Measurements from ENCODE around the gene LTN1. TPM values are rescaled to one million over a fixed set of nuclear protein-coding genes. Genes with fewer than 3 reads are reported as not detected.
A peak's percentile ranks its signal among the peaks of the same experiment; 100 is the strongest.
"Not testable (repeated sequence)": the region's sequence is repeated elsewhere in the genome, so short reads cannot be mapped to it uniquely, and the experiment has no call there.

Gene LTN1
- 25.6 and 31.0 TPM in 2 replicates for total RNA-seq

- Mint-ChIP-seq H3K27ac (peak within 1 kb of the TSS; percentile 98), H3K4me3 (peak within 1 kb of the TSS; percentile 94), H3K9me3 (no peaks in the 10 kb centered on the region), H3K4me1 (peaks cover 40% of the 10 kb centered on the region), H3K36me3 (ENCODE audit: low read depth) (peaks cover 16% of the 10 kb centered on the region), H3K27me3 (peaks cover 2% of the 10 kb centered on the region)
- intact Hi-C loops (cut with micrococcal nuclease) = loop anchor here (1.0 to 5.0 kb wide), 7 partner anchors 10 to 308 kb away; partner anchors contain the start of genes CCT8, RWDD2B and USP16
- DNase-seq = peak; percentile 100
Observed at GRCh38 chr21:28992526-28993292, at the start of gene LTN1. TSS of gene LTN1 (minus strand) at chr21:28992877. CDS start at chr21:28992805, 72 bp downstream.

GRCh38 chr21:29034678-29035077 is 42.0 kb upstream of the LTN1 start:
- Mint-ChIP-seq H3K36me3 (ENCODE audit: low read depth) (peaks cover 67% of the 10 kb centered on the region), H3K27ac (no peak overlapping the region), H3K9me3 (no peaks in the 10 kb centered on the region), H3K4me1 (peaks cover 8% of the 10 kb centered on the region), H3K4me3 (no peak overlapping the region), H3K27me3 (no peaks in the 10 kb centered on the region)
- no peak for DNase-seq
- intact Hi-C loops (cut with micrococcal nuclease) = no loop called here

- Mint-ChIP-seq H3K4me3 (no peak overlapping the region), H3K27ac (no peak overlapping the region), H3K36me3 (ENCODE audit: low read depth) (peaks cover 68% of the 10 kb centered on the region), H3K9me3 (no peaks in the 10 kb centered on the region), H3K27me3 (no peaks in the 10 kb centered on the region), H3K4me1 (peaks cover 10% of the 10 kb centered on the region)
- intact Hi-C loops (cut with micrococcal nuclease) = no loop called here
- no peak for DNase-seq
Observed at GRCh38 chr21:29033871-29034270, 41.2 kb upstream of the LTN1 start.

GRCh38 chr21:29033301-29033700 is 40.6 kb upstream of the LTN1 start:
- H3K27ac Mint-ChIP-seq = no peak overlapping the region
- H3K27me3 Mint-ChIP-seq = no peaks in the 10 kb centered on the region
- no peaks in the 10 kb centered on the region for H3K9me3 Mint-ChIP-seq
- DNase-seq = no peak
- H3K36me3 Mint-ChIP-seq (ENCODE audit: low read depth) = peaks cover 66% of the 10 kb centered on the region
- intact Hi-C loops (cut with micrococcal nuclease) = no loop called here
- H3K4me3 Mint-ChIP-seq = no peak overlapping the region
- H3K4me1 Mint-ChIP-seq = peaks cover 10% of the 10 kb centered on the region

GRCh38 chr21:29030909-29031308 is 38.2 kb upstream of the LTN1 start:
- Mint-ChIP-seq H3K9me3 (no peaks in the 10 kb centered on the region), H3K4me3 (no peak overlapping the region), H3K27ac (no peak overlapping the region), H3K27me3 (no peaks in the 10 kb centered on the region), H3K36me3 (ENCODE audit: low read depth) (peaks cover 57% of the 10 kb centered on the region), H3K4me1 (peaks cover 20% of the 10 kb centered on the region)
- peak; percentile 52 for DNase-seq
- intact Hi-C loops (cut with micrococcal nuclease) = no loop called here

- no peaks in the 10 kb centered on the region for H3K27me3 Mint-ChIP-seq
- H3K4me3 Mint-ChIP-seq = no peak overlapping the region
- peaks cover 31% of the 10 kb centered on the region for H3K4me1 Mint-ChIP-seq
- no peak for DNase-seq
- no peaks in the 10 kb centered on the region for H3K9me3 Mint-ChIP-seq
- H3K27ac Mint-ChIP-seq = no peak overlapping the region
- peaks cover 58% of the 10 kb centered on the region for H3K36me3 Mint-ChIP-seq (ENCODE audit: low read depth)
- intact Hi-C loops (cut with micrococcal nuclease) = loop anchor here (10.0 kb wide), 1 partner anchor 265 kb away; the partner anchor contains the start of gene BACH1
Observed at GRCh38 chr21:29029524-29029923, 36.8 kb upstream of the LTN1 start.

GRCh38 chr21:29025328-29025713 is 32.6 kb upstream of the LTN1 start:
- peak overlapping the region; percentile 99 for H3K27ac Mint-ChIP-seq
- intact Hi-C loops (cut with micrococcal nuclease) = loop anchor here (2.0 to 10.0 kb wide), 2 partner anchors 141 to 269 kb away; partner anchors contain the start of gene BACH1

GRCh38 chr21:29024474-29025327 is 32.0 kb upstream of the LTN1 start, which contains the start of gene USP16:
TSS of gene USP16 (plus strand) at chr21:29024668. CDS start at chr21:29027914, 3,246 bp downstream.
- Mint-ChIP-seq H3K36me3 (ENCODE audit: low read depth) (peaks cover 24% of the 10 kb centered on the region), H3K27me3 (no peaks in the 10 kb centered on the region), H3K4me3 (peak within 1 kb of the TSS; percentile 93), H3K4me1 (peaks cover 41% of the 10 kb centered on the region), H3K27ac (peak within 1 kb of the TSS; percentile 99), H3K9me3 (no peaks in the 10 kb centered on the region)
- intact Hi-C loops (cut with micrococcal nuclease) = loop anchor here (1.0 to 10.0 kb wide), 6 partner anchors 22 to 270 kb away; partner anchors contain the start of genes BACH1, CCT8 and LTN1
- DNase-seq = peak; percentile 99

More at GRCh38 chr21:29025328-29025713, 32.6 kb upstream of the LTN1 start:
- peaks cover 28% of the 10 kb centered on the region for H3K36me3 Mint-ChIP-seq (ENCODE audit: low read depth)
- no peak for DNase-seq
- peaks cover 39% of the 10 kb centered on the region for H3K4me1 Mint-ChIP-seq
- peak overlapping the region; percentile 93 for H3K4me3 Mint-ChIP-seq
- H3K9me3 Mint-ChIP-seq = no peaks in the 10 kb centered on the region
- no peaks in the 10 kb centered on the region for H3K27me3 Mint-ChIP-seq

GRCh38 chr21:29022166-29022565 is 29.5 kb upstream of the LTN1 start:
- H3K36me3 Mint-ChIP-seq (ENCODE audit: low read depth) = peaks cover 18% of the 10 kb centered on the region
- peaks cover 45% of the 10 kb centered on the region for H3K4me1 Mint-ChIP-seq
- intact Hi-C loops (cut with micrococcal nuclease) = loop anchor here (10.0 kb wide), 1 partner anchor 273 kb away; the partner anchor contains the start of gene BACH1

GRCh38 chr21:29018540-29018939 is 25.9 kb upstream of the LTN1 start:
- Mint-ChIP-seq H3K36me3 (ENCODE audit: low read depth) (peaks cover 11% of the 10 kb centered on the region), H3K27me3 (no peaks in the 10 kb centered on the region), H3K27ac (peak overlapping the region; percentile 95), H3K9me3 (no peaks in the 10 kb centered on the region), H3K4me3 (peak overlapping the region; percentile 83), H3K4me1 (peaks cover 25% of the 10 kb centered on the region)
- intact Hi-C loops (cut with micrococcal nuclease) = no loop called here
- no peak for DNase-seq

More at GRCh38 chr21:29022166-29022565, 29.5 kb upstream of the LTN1 start:
- Mint-ChIP-seq H3K4me3 (no peak overlapping the region), H3K9me3 (no peaks in the 10 kb centered on the region), H3K27ac (peak overlapping the region; percentile 64), H3K27me3 (no peaks in the 10 kb centered on the region)
- no peak for DNase-seq

GRCh38 chr21:29017639-29018237 is 25.1 kb upstream of the LTN1 start:
- peaks cover 11% of the 10 kb centered on the region for H3K36me3 Mint-ChIP-seq (ENCODE audit: low read depth)
- peak overlapping the region; percentile 73 for H3K27ac Mint-ChIP-seq
- H3K4me3 Mint-ChIP-seq = peak overlapping the region; percentile 83
- intact Hi-C loops (cut with micrococcal nuclease) = no loop called here
- H3K4me1 Mint-ChIP-seq = peaks cover 22% of the 10 kb centered on the region
- no peaks in the 10 kb centered on the region for H3K27me3 Mint-ChIP-seq
- DNase-seq = no peak
- no peaks in the 10 kb centered on the region for H3K9me3 Mint-ChIP-seq

- H3K9me3 Mint-ChIP-seq; H3K27me3 Mint-ChIP-seq; intact Hi-C loops (cut with micrococcal nuclease); H3K4me3 Mint-ChIP-seq; H3K27ac Mint-ChIP-seq; H3K4me1 Mint-ChIP-seq; DNase-seq: not testable (repeated sequence)
- peaks cover 14% of the 10 kb centered on the region for H3K36me3 Mint-ChIP-seq (ENCODE audit: low read depth)
Observed at GRCh38 chr21:29011236-29011635, 18.6 kb upstream of the LTN1 start.

GRCh38 chr21:29008367-29008766 is 15.7 kb upstream of the LTN1 start:
- H3K9me3 Mint-ChIP-seq = no peaks in the 10 kb centered on the region
- H3K36me3 Mint-ChIP-seq (ENCODE audit: low read depth) = peaks cover 14% of the 10 kb centered on the region
- H3K27me3 Mint-ChIP-seq = no peaks in the 10 kb centered on the region
- DNase-seq = no peak
- H3K27ac Mint-ChIP-seq = no peak overlapping the region
- H3K4me1 Mint-ChIP-seq = peaks cover 5% of the 10 kb centered on the region
- intact Hi-C loops (cut with micrococcal nuclease) = no loop called here
- H3K4me3 Mint-ChIP-seq = no peak overlapping the region

All from activated CD4-positive, alpha-beta T cell treated with anti-CD3 and anti-CD28 coated beads, Interleukin-2, amount 10 ng/mL, durations not matched to agents 24 days and 14 days (primary cell).